NT2/D1 (cell line): ENCODE results near the gene CST3.

Experiments
- DNase-seq: peaks from one replicate; pipeline ENCODE4 v3.0.0-alpha.2; 2011; ENCODE audit warnings: low read depth, low spot score
- H3K27me3 ChIP-seq: 2 replicates; pipeline ENCODE4 v1.6.0; 2011; ENCODE audit warnings: mild to moderate bottlenecking; ENCODE audit not compliant: insufficient read length, insufficient read depth
- H3K36me3 ChIP-seq: 2 replicates; pipeline ENCODE4 v1.6.1; 2011; ENCODE audit warnings: mild to moderate bottlenecking, low read length, mixed read lengths; ENCODE audit not compliant: insufficient read depth, insufficient read length
- H3K4me1 ChIP-seq: 2 replicates; pipeline ENCODE4 v1.5.1; 2011; ENCODE audit not compliant: insufficient read depth, insufficient read length
- H3K4me3 ChIP-seq: 2 replicates; pipeline ENCODE4 v1.5.1; 2011; ENCODE audit warnings: low read depth; ENCODE audit not compliant: insufficient read length
- H3K9ac ChIP-seq: 2 replicates; pipeline ENCODE4 v1.6.0; 2011; ENCODE audit warnings: low read depth; ENCODE audit not compliant: insufficient read length
- H3K9me3 ChIP-seq: 2 replicates; pipeline ENCODE4 v1.5.1; 2011; ENCODE audit warnings: mild to moderate bottlenecking, low read length; ENCODE audit not compliant: insufficient read depth
- SUZ12 ChIP-seq: IDR thresholded peaks from 2 replicates; pipeline ENCODE4 v1.6.1; 2011; ENCODE audit not compliant: insufficient read length, insufficient read depth; ENCODE audit errors: extremely low read depth
- YY1 ChIP-seq: IDR thresholded peaks from 2 replicates; pipeline ENCODE4 v1.6.1; 2011; ENCODE audit not compliant: insufficient read length, insufficient read depth
- ZNF274 ChIP-seq: IDR thresholded peaks from 2 replicates; pipeline ENCODE4 v1.6.1; 2011; ENCODE audit warnings: mild to moderate bottlenecking, low read depth, low read length

The CST3 gene

DNA sequence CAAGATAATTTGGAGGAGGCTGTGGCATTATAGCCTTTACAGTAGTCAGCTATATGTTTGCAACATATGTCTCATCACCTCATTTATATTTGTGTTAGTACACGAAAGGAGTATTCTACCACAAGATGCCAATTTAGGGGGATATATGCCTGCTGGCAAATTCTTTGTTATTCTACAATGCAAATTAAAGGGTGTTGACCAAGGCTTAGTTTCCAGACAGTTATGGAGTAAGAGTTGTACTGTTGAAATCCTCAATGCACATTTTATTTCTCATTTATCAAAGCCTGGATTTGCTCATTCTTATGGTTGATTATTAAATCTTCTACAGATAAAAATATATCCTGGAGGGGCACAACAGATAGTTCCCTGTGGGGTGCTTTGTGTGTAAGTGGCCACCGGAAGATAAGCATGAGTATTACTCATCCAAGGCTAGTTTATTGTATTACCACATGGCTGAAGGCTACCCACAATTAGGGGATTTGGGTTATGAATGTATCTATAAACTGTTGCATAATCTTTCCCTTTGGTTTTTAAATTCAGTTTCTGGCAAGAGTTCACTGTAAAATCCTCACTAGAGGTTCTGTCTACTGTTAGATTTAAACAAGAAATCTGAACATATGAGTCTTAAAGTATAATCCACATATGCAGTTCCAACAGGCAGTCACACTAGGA lies 41.0 kb downstream of the CST3 start:
- no peaks in the 10 kb centered on the region for H3K27me3 ChIP-seq
- H3K4me3 ChIP-seq, result no peak overlapping the region
- H3K9ac ChIP-seq, result no peak overlapping the region
- H3K36me3 ChIP-seq, result no peaks in the 10 kb centered on the region
- no peaks in the 10 kb centered on the region for H3K4me1 ChIP-seq
- TF ChIP-seq SUZ12 (no peak), YY1 (no peak), ZNF274 (no peak)
- DNase-seq, result no peak
- no peaks in the 10 kb centered on the region for H3K9me3 ChIP-seq

DNA sequence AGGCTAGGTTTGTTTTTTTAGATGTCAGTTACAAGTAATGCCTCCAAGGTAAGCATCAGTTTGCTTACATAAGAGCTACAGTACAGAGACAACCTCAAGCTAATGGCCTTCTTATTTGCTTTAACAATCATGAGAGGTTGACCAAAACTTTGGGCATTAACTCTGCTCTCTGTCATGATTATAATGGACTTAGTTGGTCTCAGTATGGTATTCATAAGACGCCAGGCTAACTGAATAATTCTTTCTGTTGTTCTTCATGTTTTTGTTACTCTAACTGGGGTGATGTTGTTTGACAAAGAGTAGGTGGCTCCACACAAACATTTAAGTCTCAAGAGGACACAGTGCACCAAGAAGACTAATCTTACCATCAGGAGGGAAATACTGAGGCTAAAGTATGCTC lies 41.8 kb downstream of the CST3 start:
- no peak overlapping the region for H3K9ac ChIP-seq
- H3K4me3 ChIP-seq, result no peak overlapping the region
- no peak for DNase-seq
- no peaks in the 10 kb centered on the region for H3K4me1 ChIP-seq
- no peaks in the 10 kb centered on the region for H3K9me3 ChIP-seq
- no peaks in the 10 kb centered on the region for H3K36me3 ChIP-seq
- no peak for TF ChIP-seq SUZ12
- no peaks in the 10 kb centered on the region for H3K27me3 ChIP-seq

DNA sequence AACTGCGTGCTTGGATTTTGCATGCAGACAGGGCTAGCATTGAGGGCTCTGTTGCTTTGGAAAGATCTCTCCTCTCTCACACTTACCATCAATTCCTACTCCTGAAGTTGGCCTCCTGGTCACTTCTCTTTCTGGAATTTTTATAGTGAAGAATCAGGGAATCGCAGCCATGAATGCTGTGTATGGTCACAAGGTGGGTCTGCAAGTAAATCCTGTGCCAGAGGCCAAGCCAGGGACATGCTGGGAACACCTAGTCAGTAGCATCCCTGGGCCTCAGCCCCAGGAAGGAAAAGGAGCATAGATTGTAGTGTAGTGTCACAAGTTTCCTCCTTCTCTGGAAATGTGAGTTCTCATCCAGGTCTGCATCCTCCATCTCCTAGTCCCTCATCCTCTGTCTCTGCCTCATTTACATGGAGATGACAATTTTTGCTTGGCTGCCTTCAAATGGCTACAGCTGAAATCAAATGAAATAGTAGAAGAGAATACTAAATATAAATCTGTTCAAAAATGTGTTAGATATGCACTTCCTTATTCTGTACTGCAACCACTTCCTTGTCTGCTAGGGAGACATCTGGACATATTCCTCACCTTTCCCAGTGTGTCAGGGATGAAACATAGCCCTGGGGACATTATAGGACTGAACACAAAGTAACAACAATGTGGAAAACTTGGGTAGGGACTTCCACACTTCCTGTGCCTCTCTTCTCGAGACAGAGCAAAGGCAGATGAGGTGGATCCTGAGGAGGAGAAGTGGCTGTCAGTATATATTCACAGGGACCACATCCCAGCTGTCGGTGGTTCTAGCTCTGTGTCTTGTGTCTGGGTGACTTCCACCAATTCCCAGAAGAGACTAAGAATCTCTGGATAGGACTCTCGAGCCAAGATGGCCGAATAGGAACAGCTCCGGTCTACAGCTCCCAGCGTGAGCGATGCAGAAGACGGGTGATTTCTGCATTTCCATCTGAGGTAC lies 49.0 kb downstream of the CST3 start:
- no peaks in the 10 kb centered on the region for H3K4me1 ChIP-seq
- peaks cover 18% of the 10 kb centered on the region; the same call in 1 of the 2 replicates for H3K9me3 ChIP-seq
- TF ChIP-seq YY1, result no peak
- TF ChIP-seq ZNF274, result no peak
- no peak for TF ChIP-seq SUZ12
- no peak for DNase-seq
- H3K4me3 ChIP-seq, result peak overlapping the region; percentile 15
- no peaks in the 10 kb centered on the region for H3K36me3 ChIP-seq
- no peak overlapping the region for H3K9ac ChIP-seq
- no peaks in the 10 kb centered on the region for H3K27me3 ChIP-seq

DNA sequence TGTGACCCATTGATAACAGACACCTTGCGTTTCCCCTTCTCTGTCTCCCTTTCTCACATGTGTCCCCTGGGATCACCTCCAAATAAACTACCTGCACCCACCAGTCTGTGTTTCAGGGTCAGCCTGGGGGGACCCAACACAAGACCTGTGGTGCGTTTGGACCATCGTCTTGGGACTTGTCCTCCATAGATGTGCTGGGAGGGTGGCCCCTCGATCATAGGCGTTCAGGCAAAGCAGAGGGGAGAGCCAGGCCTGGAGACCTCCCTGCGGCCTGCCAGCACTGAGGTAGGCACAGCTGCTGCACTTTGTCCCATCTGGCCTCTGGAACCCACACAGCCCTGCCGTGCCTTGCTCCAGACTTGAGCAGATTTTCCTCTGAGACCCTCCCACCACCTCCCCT lies 50.1 kb downstream of the CST3 start:
- no peak overlapping the region for H3K9ac ChIP-seq
- H3K4me1 ChIP-seq, result no peaks in the 10 kb centered on the region
- no peak for DNase-seq
- H3K27me3 ChIP-seq, result no peaks in the 10 kb centered on the region
- no peaks in the 10 kb centered on the region for H3K36me3 ChIP-seq
- H3K4me3 ChIP-seq, result no peak overlapping the region
- no peak for TF ChIP-seq YY1
- TF ChIP-seq SUZ12, result no peak
- no peak for TF ChIP-seq ZNF274
- H3K9me3 ChIP-seq, result peaks cover 18% of the 10 kb centered on the region; the same call in 1 of the 2 replicates

DNA sequence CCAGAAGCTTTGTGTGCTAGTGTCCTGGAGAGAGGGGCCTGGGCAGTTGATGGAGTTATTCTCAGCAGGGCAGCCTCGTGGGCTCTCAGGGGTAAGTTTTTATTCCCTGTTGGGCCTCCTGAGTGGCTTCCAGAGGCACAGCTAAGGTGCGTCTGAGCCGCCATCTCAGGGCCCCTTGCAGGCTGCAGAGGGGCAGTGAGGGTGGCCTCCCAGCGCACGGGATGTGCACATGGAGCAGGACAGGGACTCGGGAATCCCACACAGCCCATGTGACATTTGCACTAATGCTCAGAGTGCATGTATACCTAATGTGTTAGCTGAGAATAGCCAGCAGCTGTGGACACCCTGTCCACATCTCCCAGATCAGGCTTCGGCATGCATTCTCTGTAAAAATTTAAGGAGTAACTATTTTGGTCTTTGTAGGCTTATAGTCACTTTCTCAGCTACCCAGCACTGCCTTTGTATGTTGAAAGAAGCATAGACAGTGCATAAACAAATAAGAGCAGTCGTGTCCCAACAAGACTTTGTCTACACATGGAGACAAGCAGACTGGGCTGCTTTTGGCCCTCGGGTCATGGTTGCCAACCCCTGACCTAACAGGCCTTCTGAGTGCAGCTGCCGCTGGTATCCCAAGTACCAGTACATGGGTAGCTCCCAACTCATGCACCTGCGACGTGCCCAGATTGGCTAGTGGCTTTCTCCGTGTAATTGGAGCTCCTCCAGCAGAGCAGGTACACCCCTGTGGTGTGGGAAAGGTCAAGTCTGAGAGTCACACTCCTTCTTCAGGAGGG lies 50.8 kb downstream of the CST3 start:
- TF ChIP-seq ZNF274 (no peak), YY1 (no peak)
- H3K9me3 ChIP-seq, result peaks cover 18% of the 10 kb centered on the region; the same call in 1 of the 2 replicates

DNA sequence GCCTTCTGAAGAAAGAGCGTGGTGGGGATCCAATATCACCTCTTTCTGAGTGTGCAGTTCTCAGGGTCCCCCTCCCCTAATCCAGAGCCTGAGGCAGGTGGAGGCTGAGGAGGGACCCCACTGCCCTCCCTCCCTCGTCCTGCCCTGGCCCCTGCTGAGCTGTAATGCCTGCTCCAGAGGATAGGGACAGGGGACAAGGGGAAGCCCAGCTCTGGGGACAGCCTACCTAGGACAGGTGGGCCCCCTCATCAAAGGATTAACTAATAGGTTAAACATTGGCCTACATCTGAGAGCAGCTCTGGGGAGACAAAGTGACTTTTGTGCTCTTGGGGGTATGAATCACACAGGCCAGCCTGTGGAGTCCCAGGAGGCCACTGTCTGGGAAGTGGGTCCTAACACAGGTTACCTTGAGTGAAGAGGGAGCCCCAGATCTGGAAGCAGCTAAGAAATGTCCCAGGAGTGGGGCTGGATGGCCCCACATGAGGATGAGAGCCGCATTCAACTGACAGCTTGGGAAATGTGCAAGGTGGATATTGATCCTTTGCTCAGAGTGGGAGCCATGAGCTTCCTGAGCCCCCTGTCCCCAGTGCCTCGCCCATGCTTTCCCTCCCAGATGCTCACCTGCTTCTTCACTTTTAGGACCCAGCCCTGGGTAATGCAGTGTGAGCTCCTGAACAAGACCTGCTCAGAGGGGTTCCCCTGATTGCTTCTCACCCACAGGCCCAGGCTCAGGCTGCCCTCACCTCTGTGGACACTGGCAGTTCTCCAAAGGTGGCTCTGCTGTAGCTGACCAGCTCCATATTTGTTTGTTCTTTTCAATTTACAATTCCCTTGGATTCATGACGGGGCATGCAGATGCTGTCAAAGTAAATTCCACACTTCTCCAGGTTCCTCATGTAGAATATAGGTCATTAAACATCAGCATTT lies 51.7 kb downstream of the CST3 start:
- TF ChIP-seq ZNF274 (no peak), YY1 (no peak), SUZ12 (no peak)
- no peaks in the 10 kb centered on the region for H3K27me3 ChIP-seq
- no peaks in the 10 kb centered on the region for H3K36me3 ChIP-seq
- H3K4me1 ChIP-seq, result peaks cover 3% of the 10 kb centered on the region
- H3K9me3 ChIP-seq, result peaks cover 18% of the 10 kb centered on the region; the same call in 1 of the 2 replicates
- no peak overlapping the region for H3K9ac ChIP-seq
- H3K4me3 ChIP-seq, result no peak overlapping the region
- no peak for DNase-seq

More for the DNA sequence above, 50.8 kb downstream of the CST3 start:
- Histone ChIP-seq H3K27me3 (no peaks in the 10 kb centered on the region), H3K36me3 (no peaks in the 10 kb centered on the region), H3K4me1 (peaks cover 3% of the 10 kb centered on the region), H3K4me3 (no peak overlapping the region), H3K9ac (no peak overlapping the region)
- DNase-seq, result no peak
